HCT116 (cell line): Measurements from ENCODE around the gene SWT1. TPM values are rescaled to one million over a fixed set of nuclear protein-coding genes. Genes with fewer than 3 reads are reported as not detected.

ENCODE experiments used
- ATAC-seq: fragments of 200-7000 bp; cut with Tn5 transposase; 2 replicates; pipeline ENCODE4 v1.9.1; 2020; ENCODE audit warnings: mild to moderate bottlenecking, moderate library complexity
- BruUV-seq: library from RNA; stranded (reverse); fragments of 400-500 nt; replicated peaks from 2 replicates; lab custom pipeline; 2021; lab: Mats Ljungman, UMichigan
- CTCF ChIA-PET: fragments of 300-600 bp; sonication (Branson Sonifier 250); formaldehyde crosslinking; loops from one replicate; lab custom pipeline; 2021; ENCODE audit warnings: antibody characterized with exemption; lab: Charles Lee
- POLR2A ChIA-PET: fragments of 300-600, 350-600 bp; sonication (Branson Sonifier 250); formaldehyde crosslinking; loops from one replicate; lab custom pipeline; 2021; ENCODE audit warnings: antibody characterized with exemption; lab: Charles Lee
- RAD21 ChIA-PET, 2 experiments: fragments of 300-600 bp; sonication (Branson Sonifier 250); formaldehyde crosslinking; loops; one replicate each; lab custom pipeline; 2023; ENCODE audit warnings: low total read pairs in 2 of 2; ENCODE audit not compliant: uncharacterized antibody in 2 of 2, unreplicated experiment in 2 of 2, low non-redundant PET in 1 of 2; lab: Charles Lee
- DNase-seq: peaks from one replicate; pipeline ENCODE4 v3.0.0-alpha.2; 2010; ENCODE audit warnings: low read depth, low spot score
- H2AFZ ChIP-seq: fragments of 200-600 bp; shearing (Covaris generic), sonication (generic); 2 replicates; pipeline ENCODE4 v1.6.1; 2017; ENCODE audit warnings: low read depth, mixed run types, mixed read lengths, antibody characterized with exemption, low read length; ENCODE audit not compliant: poor library complexity, severe bottlenecking
- H3K27ac ChIP-seq: 2 replicates; pipeline ENCODE4 v1.5.1; 2012; ENCODE audit warnings: low read depth, low read length
- H3K27me3 ChIP-seq: fragments of 200-600 bp; sonication (generic); 2 replicates; pipeline ENCODE4 v1.6.1; 2016; ENCODE audit warnings: mixed run types, low read length, mixed read lengths; ENCODE audit not compliant: insufficient read depth
- H3K36me3 ChIP-seq, 2 experiments: fragments of 200-500 bp in 1 of 2; fragments of 200-600 bp in 1 of 2; sonication (Bioruptor generic) in 1 of 2; sonication (generic) in 1 of 2; 2 replicates each; pipeline versions ENCODE4 v1.5.1 to v1.6.1; 2014 to 2016; ENCODE audit warnings: low read length in 2 of 2, inconsistent platforms in 1 of 2, mixed read lengths in 1 of 2, mixed run types in 1 of 2; ENCODE audit not compliant: insufficient read depth in 2 of 2, control insufficient read depth in 1 of 2
- H3K4me1 ChIP-seq, 2 experiments: fragments of 200-600 bp in 1 of 2; sonication (generic) in 1 of 2; 2 replicates each; pipeline versions ENCODE4 v1.5.1 to v1.6.1; 2012 to 2017; ENCODE audit warnings: low read length in 2 of 2, inconsistent platforms in 1 of 2, mild to moderate bottlenecking in 1 of 2, mixed read lengths in 1 of 2, mixed run types in 1 of 2, moderate library complexity in 1 of 2; ENCODE audit not compliant: insufficient read depth in 2 of 2, control insufficient read depth in 1 of 2
- H3K4me2 ChIP-seq: fragments of 200-600 bp; sonication (generic); 2 replicates; pipeline ENCODE4 v1.6.1; 2017; ENCODE audit warnings: mixed run types, low read length, mixed read lengths
- H3K4me3 ChIP-seq, 2 experiments: fragments of 200-600 bp in 1 of 2; sonication (generic) in 1 of 2; replicated peaks in 1 of 2; 2 replicates each; pipeline ENCODE4 v1.5.1; 2011 to 2016; ENCODE audit warnings: low read length in 2 of 2, control low read depth in 1 of 2, low read depth in 1 of 2, mild to moderate bottlenecking in 1 of 2, mixed read lengths in 1 of 2, mixed run types in 1 of 2
- H3K79me2 ChIP-seq: fragments of 200-600 bp; sonication (generic); 2 replicates; pipeline ENCODE4 v1.6.1; 2017; ENCODE audit warnings: mild to moderate bottlenecking, mixed run types, low read length, moderate library complexity, mixed read lengths; ENCODE audit not compliant: insufficient read depth
- H3K9ac ChIP-seq: fragments of 200-600 bp; sonication (generic); 2 replicates; pipeline ENCODE4 v1.6.1; 2016; ENCODE audit warnings: low read length, mixed read lengths
- H3K9me2 ChIP-seq: fragments of 200-600 bp; sonication (generic), shearing (Covaris generic); 2 replicates; pipeline ENCODE4 v1.6.1; 2017; ENCODE audit warnings: mixed run types, mild to moderate bottlenecking, moderate library complexity; ENCODE audit not compliant: insufficient read depth
- H3K9me3 ChIP-seq, 2 experiments: fragments of 200-500 bp in 1 of 2; fragments of 200-600 bp in 1 of 2; sonication (Bioruptor generic) in 1 of 2; sonication (generic) in 1 of 2; 2 replicates each; pipeline ENCODE4 v1.6.1; 2014 to 2017; ENCODE audit warnings: low read length in 2 of 2, mixed read lengths in 2 of 2, inconsistent platforms in 1 of 2, low read depth in 1 of 2, mild to moderate bottlenecking in 1 of 2, mixed run types in 1 of 2, moderate library complexity in 1 of 2; ENCODE audit not compliant: control insufficient read depth in 1 of 2, insufficient read depth in 1 of 2
- H4K20me1 ChIP-seq: fragments of 200-600 bp; sonication (generic), shearing (Covaris generic); 2 replicates; pipeline ENCODE4 v1.6.1; 2017; ENCODE audit warnings: mixed run types, mild to moderate bottlenecking, moderate library complexity; ENCODE audit not compliant: insufficient read depth
- ATF3 ChIP-seq: IDR thresholded peaks from 2 replicates; pipeline ENCODE4 v1.6.1; 2012
- CBX3 ChIP-seq: IDR thresholded peaks from 2 replicates; pipeline ENCODE4 v1.6.1; 2012; ENCODE audit warnings: low read depth
- CEBPB ChIP-seq: IDR thresholded peaks from 2 replicates; pipeline ENCODE4 v1.6.1; 2012; ENCODE audit warnings: low read depth
- CTCF ChIP-seq, 3 experiments: fragments of 200-600 bp in 1 of 3; sonication (generic) in 1 of 3; IDR thresholded peaks in 2 of 3; conservative IDR thresholded peaks in 1 of 3; 2 replicates each; pipeline ENCODE4 v1.5.1; 2012 to 2017; ENCODE audit warnings: low read depth in 2 of 3, low read length in 2 of 3, antibody characterized with exemption in 1 of 3, borderline replicate concordance in 1 of 3, control low read depth in 1 of 3, mild to moderate bottlenecking in 1 of 3, mixed read lengths in 1 of 3, mixed run types in 1 of 3, moderate library complexity in 1 of 3; ENCODE audit not compliant: insufficient read depth in 1 of 3
- EGR1 ChIP-seq: IDR thresholded peaks from 2 replicates; pipeline ENCODE4 v1.6.1; 2012; ENCODE audit warnings: low read depth
- ELF1 ChIP-seq: IDR thresholded peaks from 2 replicates; pipeline ENCODE4 v1.6.1; 2012; ENCODE audit warnings: low read depth, borderline replicate concordance
- EZH2 ChIP-seq: fragments of 200-600 bp; sonication (generic); IDR thresholded peaks from 2 replicates; pipeline ENCODE4 v1.6.1; 2017; ENCODE audit warnings: antibody characterized with exemption, mixed run types
- EZH2phosphoT487 ChIP-seq: fragments of 200-600 bp; IDR thresholded peaks from 2 replicates; pipeline ENCODE4 v1.6.1; 2018; ENCODE audit warnings: antibody characterized with exemption, borderline replicate concordance
- JUND ChIP-seq: IDR thresholded peaks from 2 replicates; pipeline ENCODE4 v1.6.1; 2012
- POLR2A ChIP-seq: IDR thresholded peaks from 2 replicates; pipeline ENCODE4 v1.7.0; 2011; ENCODE audit warnings: borderline replicate concordance; ENCODE audit not compliant: insufficient read depth, insufficient read length; ENCODE audit errors: extremely low read depth
- REST ChIP-seq: IDR thresholded peaks from 2 replicates; pipeline ENCODE4 v1.6.1; 2012; ENCODE audit warnings: low read depth
- SP1 ChIP-seq: IDR thresholded peaks from 2 replicates; pipeline ENCODE4 v1.6.1; 2012; ENCODE audit warnings: low read depth
- TCF7L2 ChIP-seq: IDR thresholded peaks from 2 replicates; pipeline ENCODE4 v1.7.0; 2011; ENCODE audit warnings: borderline replicate concordance, inconsistent platforms; ENCODE audit not compliant: insufficient read depth, insufficient read length; ENCODE audit errors: extremely low read depth
- YY1 ChIP-seq: IDR thresholded peaks from 2 replicates; pipeline ENCODE4 v1.6.1; 2011; ENCODE audit warnings: low read length, low read depth, moderate library complexity, mild to moderate bottlenecking; ENCODE audit not compliant: insufficient replicate concordance; ENCODE audit errors: extremely low read depth
- ZBTB33 ChIP-seq: IDR thresholded peaks from 2 replicates; pipeline ENCODE4 v1.6.1; 2011; ENCODE audit warnings: mild to moderate bottlenecking, low read length, moderate library complexity; ENCODE audit not compliant: insufficient replicate concordance; ENCODE audit errors: extremely low read depth
- ZFX ChIP-seq: fragments of 450-650 bp; IDR thresholded peaks from 2 replicates; pipeline ENCODE4 v1.6.1; 2017
- ZNF274 ChIP-seq: fragments of 200-500 bp; sonication (Bioruptor generic); IDR thresholded peaks from 2 replicates; pipeline ENCODE4 v1.6.1; 2014; ENCODE audit warnings: mild to moderate bottlenecking, low read depth, low read length, inconsistent platforms
- intact Hi-C: fragments of 100-400 bp; cut with micrococcal nuclease; formaldehyde crosslinking; loops from 2 replicates; pipeline ENCODE4 v1.10.0; 2022
- total RNA-seq: library from RNA; stranded (reverse); gene quantifications from one replicate; pipeline ENCODE4 v1.2.1, GENCODE V29; 2021; ENCODE audit not compliant: unreplicated experiment

The SWT1 gene
- total RNA-seq, 1 experiment from 2014 or later, result 3.3 TPM

GRCh38 chr1:185295091-185295490 is 138.1 kb downstream of the SWT1 start:
- H3K27me3 ChIP-seq, result no peaks in the 10 kb centered on the region
- H3K4me1 ChIP-seq, result no peaks in the 10 kb centered on the region
- H3K9me2 ChIP-seq, result no peaks in the 10 kb centered on the region
- ATAC-seq (no peak), DNase-seq (no peak)
- TF ChIP-seq YY1 (no peak), CEBPB (no peak), EZH2phosphoT487 (no peak), CBX3 (no peak), ZNF274 (no peak), EGR1 (no peak), SP1 (no peak), JUND (no peak), ZFX (no peak), REST (no peak), POLR2A (no peak), TCF7L2 (no peak), CTCF (IDR thresholded peaks at IDR 0.05 in 2 of 3, conservative IDR thresholded peaks at IDR 0.05 in 1 of 3; ENCODE audit: borderline replicate concordance in 1 of 3, insufficient read depth in 1 of 3, low read depth in 2 of 3, low read length in 2 of 3) (no peak), ELF1 (no peak), ATF3 (no peak), EZH2 (no peak), ZBTB33 (no peak)
- H3K27ac ChIP-seq, result no peak overlapping the region
- RAD21 ChIA-PET, result interaction anchor here in 1 of 2 experiments (0.6 kb wide), 1 partner anchor 37 kb away, joined by 3 read pairs; no protein-coding TSS in a partner anchor
- H3K9me3 ChIP-seq, result no peaks in the 10 kb centered on the region
- H3K36me3 ChIP-seq, result peaks cover 37 to 39% of the 10 kb centered on the region in 2 experiments
- POLR2A ChIA-PET, result interaction anchor here (1.0 kb wide), 1 partner anchor 28 kb away, joined by 3 read pairs; no protein-coding TSS in a partner anchor
- BruUV-seq, result no TSS peak
- no peaks in the 10 kb centered on the region for H3K79me2 ChIP-seq
- intact Hi-C loops, result no loop called here
- H2AFZ ChIP-seq, result no peak overlapping the region
- no peak overlapping the region for H3K4me3 ChIP-seq
- no peak overlapping the region for H3K9ac ChIP-seq
- CTCF ChIA-PET, result no interaction called here
- no peak overlapping the region for H3K4me2 ChIP-seq
- H4K20me1 ChIP-seq, result no peaks in the 10 kb centered on the region
